Neural cell (in vitro differentiated cells): ENCODE measurements around the gene LRP1. TPM values are rescaled to one million over a fixed set of nuclear protein-coding genes. Genes with fewer than 3 reads are reported as not detected.

Source experiments
- H2AFZ ChIP-seq: fragments of 200-600, 300-800 bp; sonication (generic), shearing (Covaris generic); 2 replicates; pipeline ENCODE4 v1.6.0; 2014; ENCODE audit warnings: low read depth, mild to moderate bottlenecking, antibody characterized with exemption, low read length, moderate library complexity
- H3F3A ChIP-seq: fragments of 200-600 bp; shearing (Covaris generic); 2 replicates; pipeline ENCODE4 v1.6.1; 2016; ENCODE audit warnings: mild to moderate bottlenecking, moderate library complexity, mixed read lengths, antibody characterized with exemption, low read length; ENCODE audit not compliant: insufficient read depth, poor library complexity, severe bottlenecking
- H3K27ac ChIP-seq: fragments of 200-600, 300-800 bp; sonication (generic), shearing (Covaris generic); 2 replicates; pipeline ENCODE4 v1.5.1; 2014; ENCODE audit warnings: mild to moderate bottlenecking, low read length, moderate library complexity
- H3K27me3 ChIP-seq: fragments of 300-800, 200-600 bp; sonication (generic), shearing (Covaris generic); 2 replicates; pipeline ENCODE4 v1.6.0; 2014; ENCODE audit warnings: mild to moderate bottlenecking, low read depth, low read length, moderate library complexity; ENCODE audit not compliant: insufficient read depth
- H3K36me3 ChIP-seq: fragments of 300-800, 200-600 bp; sonication (generic), shearing (Covaris generic); 2 replicates; pipeline ENCODE4 v1.5.1; 2014; ENCODE audit warnings: mild to moderate bottlenecking, antibody characterized with exemption, low read length, moderate library complexity; ENCODE audit not compliant: insufficient read depth
- H3K4me2 ChIP-seq: fragments of 300-800, 200-600 bp; sonication (generic), shearing (Covaris generic); 2 replicates; pipeline ENCODE4 v1.6.0; 2014; ENCODE audit warnings: mild to moderate bottlenecking, low read length
- H3K4me3 ChIP-seq: fragments of 300-800, 200-600 bp; sonication (generic), shearing (Covaris generic); 2 replicates; pipeline ENCODE4 v1.5.1; 2014; ENCODE audit warnings: mild to moderate bottlenecking, low read length, moderate library complexity
- H3K79me2 ChIP-seq: fragments of 200-600 bp; shearing (Covaris generic); replicated peaks from 2 replicates; pipeline ENCODE4 v1.6.0; 2014; ENCODE audit warnings: mild to moderate bottlenecking, low read length, moderate library complexity; ENCODE audit not compliant: insufficient read depth
- H3K9ac ChIP-seq: fragments of 300-800, 200-600 bp; sonication (generic), shearing (Covaris generic); 2 replicates; pipeline ENCODE4 v1.6.1; 2016; ENCODE audit warnings: mild to moderate bottlenecking, low read length, mixed read lengths
- H3K9me2 ChIP-seq: fragments of 200-600 bp; shearing (Covaris generic); 2 replicates; pipeline ENCODE4 v1.6.1; 2016; ENCODE audit warnings: mild to moderate bottlenecking, low read length, mixed read lengths; ENCODE audit not compliant: insufficient read depth
- H3K9me3 ChIP-seq: fragments of 200-600, 300-800 bp; sonication (generic), shearing (Covaris generic); 2 replicates; pipeline ENCODE4 v1.6.1; 2016; ENCODE audit warnings: mild to moderate bottlenecking, mixed run types, low read length, moderate library complexity, mixed read lengths
- H4K20me1 ChIP-seq: fragments of 200-600 bp; shearing (Covaris generic); 2 replicates; pipeline ENCODE4 v1.6.1; 2016; ENCODE audit warnings: mild to moderate bottlenecking, mixed run types; ENCODE audit not compliant: insufficient read depth
- CTCF ChIP-seq: fragments of 450-650 bp; IDR thresholded peaks from 2 replicates; pipeline ENCODE4 v1.5.1; 2014; ENCODE audit warnings: antibody characterized with exemption, mild to moderate bottlenecking, moderate library complexity; ENCODE audit not compliant: poor library complexity, severe bottlenecking
- EP300 ChIP-seq: fragments of 450-650 bp; conservative IDR thresholded peaks from 2 replicates; pipeline ENCODE4 v1.6.1; 2014; ENCODE audit warnings: antibody characterized with exemption, mild to moderate bottlenecking, moderate library complexity; ENCODE audit not compliant: poor library complexity, severe bottlenecking
- EZH2 ChIP-seq: fragments of 200-600, 300-800 bp; shearing (Covaris generic), sonication (generic); IDR thresholded peaks from 2 replicates; pipeline ENCODE4 v1.6.1; 2014; ENCODE audit warnings: antibody characterized with exemption, low read length, borderline replicate concordance, mild to moderate bottlenecking; ENCODE audit not compliant: insufficient read depth, poor library complexity, severe bottlenecking
- MXI1 ChIP-seq: fragments of 450-650 bp; conservative IDR thresholded peaks from 2 replicates; pipeline ENCODE4 v1.6.1; 2014; ENCODE audit warnings: antibody characterized with exemption, mild to moderate bottlenecking; ENCODE audit not compliant: poor library complexity, severe bottlenecking
- POLR2AphosphoS5 ChIP-seq: IDR thresholded peaks from 2 replicates; pipeline ENCODE4 v1.6.1; 2012
- RAD21 ChIP-seq: fragments of 450-650 bp; conservative IDR thresholded peaks from 2 replicates; pipeline ENCODE4 v1.6.1; 2014; ENCODE audit warnings: antibody characterized with exemption, mild to moderate bottlenecking, moderate library complexity
- SMC3 ChIP-seq: fragments of 450-650 bp; conservative IDR thresholded peaks from 2 replicates; pipeline ENCODE4 v1.6.1; 2014; ENCODE audit warnings: antibody characterized with exemption, mild to moderate bottlenecking, moderate library complexity; ENCODE audit not compliant: poor library complexity
- TAF1 ChIP-seq: IDR thresholded peaks from 2 replicates; pipeline ENCODE4 v1.6.1; 2012; ENCODE audit warnings: low read depth
- polyA plus RNA-seq: library from polyadenylated mRNA; depleted of rRNA; stranded (reverse); fragments of >200 nt; gene quantifications from 2 replicates; pipeline ENCODE4 v1.2.3, GENCODE V29; 2014
- TF ChIP-seq, protein P1 (sequence below): IDR thresholded peaks from 2 replicates; pipeline ENCODE4 v1.6.1; 2012; ENCODE audit warnings: borderline replicate concordance

Gene LRP1
- polyA plus RNA-seq, 1 donor from 2014 or later: 18.2 TPM

DNA sequence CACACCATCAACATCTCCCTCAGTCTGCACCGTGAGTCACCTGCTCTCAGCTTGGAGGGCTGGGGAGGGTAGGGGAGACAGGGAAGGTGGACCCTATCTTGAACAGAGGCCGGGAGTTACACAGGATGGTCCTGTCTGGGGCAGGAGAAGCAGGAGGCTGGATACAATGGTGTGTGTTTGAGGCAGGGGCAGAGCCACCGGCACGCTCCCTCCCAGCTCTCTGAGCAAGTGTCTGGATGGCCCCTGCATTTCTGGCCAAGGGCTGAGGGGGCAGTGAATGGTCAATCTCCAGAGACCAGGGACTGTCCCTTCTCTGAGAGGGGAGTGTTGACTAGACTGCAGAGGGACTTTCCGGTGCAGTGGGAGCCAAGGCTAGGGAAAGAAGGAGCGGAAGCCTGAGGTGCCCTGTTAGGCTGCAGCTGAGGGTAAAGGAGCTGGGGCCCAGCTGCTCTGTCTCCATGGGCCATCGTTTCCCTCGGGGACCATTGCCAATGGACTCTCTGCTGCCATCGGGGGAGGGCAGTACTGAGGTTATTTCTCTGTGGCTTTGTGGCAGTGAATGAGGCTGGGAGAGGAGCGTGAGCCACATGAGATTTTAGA, 17.3 kb downstream of the LRP1 start:
- no peaks in the 10 kb centered on the region for H3K9me2 ChIP-seq
- TF ChIP-seq MXI1 (no peak), POLR2AphosphoS5 (no peak), SMC3 (no peak), RAD21 (no peak), EP300 (no peak), TAF1 (no peak), EZH2 (no peak), CTCF (no peak)
- TF ChIP-seq, protein P1, sequence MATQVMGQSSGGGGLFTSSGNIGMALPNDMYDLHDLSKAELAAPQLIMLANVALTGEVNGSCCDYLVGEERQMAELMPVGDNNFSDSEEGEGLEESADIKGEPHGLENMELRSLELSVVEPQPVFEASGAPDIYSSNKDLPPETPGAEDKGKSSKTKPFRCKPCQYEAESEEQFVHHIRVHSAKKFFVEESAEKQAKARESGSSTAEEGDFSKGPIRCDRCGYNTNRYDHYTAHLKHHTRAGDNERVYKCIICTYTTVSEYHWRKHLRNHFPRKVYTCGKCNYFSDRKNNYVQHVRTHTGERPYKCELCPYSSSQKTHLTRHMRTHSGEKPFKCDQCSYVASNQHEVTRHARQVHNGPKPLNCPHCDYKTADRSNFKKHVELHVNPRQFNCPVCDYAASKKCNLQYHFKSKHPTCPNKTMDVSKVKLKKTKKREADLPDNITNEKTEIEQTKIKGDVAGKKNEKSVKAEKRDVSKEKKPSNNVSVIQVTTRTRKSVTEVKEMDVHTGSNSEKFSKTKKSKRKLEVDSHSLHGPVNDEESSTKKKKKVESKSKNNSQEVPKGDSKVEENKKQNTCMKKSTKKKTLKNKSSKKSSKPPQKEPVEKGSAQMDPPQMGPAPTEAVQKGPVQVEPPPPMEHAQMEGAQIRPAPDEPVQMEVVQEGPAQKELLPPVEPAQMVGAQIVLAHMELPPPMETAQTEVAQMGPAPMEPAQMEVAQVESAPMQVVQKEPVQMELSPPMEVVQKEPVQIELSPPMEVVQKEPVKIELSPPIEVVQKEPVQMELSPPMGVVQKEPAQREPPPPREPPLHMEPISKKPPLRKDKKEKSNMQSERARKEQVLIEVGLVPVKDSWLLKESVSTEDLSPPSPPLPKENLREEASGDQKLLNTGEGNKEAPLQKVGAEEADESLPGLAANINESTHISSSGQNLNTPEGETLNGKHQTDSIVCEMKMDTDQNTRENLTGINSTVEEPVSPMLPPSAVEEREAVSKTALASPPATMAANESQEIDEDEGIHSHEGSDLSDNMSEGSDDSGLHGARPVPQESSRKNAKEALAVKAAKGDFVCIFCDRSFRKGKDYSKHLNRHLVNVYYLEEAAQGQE: no peak
- H3K36me3 ChIP-seq: peaks cover 19% of the 10 kb centered on the region
- H3F3A ChIP-seq: no peaks in the 10 kb centered on the region
- H3K9ac ChIP-seq: no peak overlapping the region
- H3K79me2 ChIP-seq: no peaks in the 10 kb centered on the region
- H3K27ac ChIP-seq: no peak overlapping the region
- H4K20me1 ChIP-seq: no peaks in the 10 kb centered on the region
- H3K4me2 ChIP-seq: no peak overlapping the region
- no peak overlapping the region for H2AFZ ChIP-seq
- no peaks in the 10 kb centered on the region for H3K9me3 ChIP-seq
- H3K27me3 ChIP-seq: no peaks in the 10 kb centered on the region
- no peak overlapping the region for H3K4me3 ChIP-seq

GRCh38 chr12:57146092-57146491, 17.8 kb downstream of the LRP1 start:
- H3K4me3 ChIP-seq: no peak overlapping the region
- H3K36me3 ChIP-seq: peaks cover 19% of the 10 kb centered on the region
- H3K9me3 ChIP-seq: no peaks in the 10 kb centered on the region
- H3K9me2 ChIP-seq: no peaks in the 10 kb centered on the region
- H3K79me2 ChIP-seq: no peaks in the 10 kb centered on the region
- H2AFZ ChIP-seq: no peak overlapping the region
- H3K27me3 ChIP-seq: no peaks in the 10 kb centered on the region
- H3K9ac ChIP-seq: no peak overlapping the region
- no peak overlapping the region for H3K27ac ChIP-seq
- TF ChIP-seq RAD21 (no peak), CTCF (no peak), EP300 (no peak), TAF1 (no peak), POLR2AphosphoS5 (no peak), EZH2 (no peak), SMC3 (no peak), MXI1 (no peak)
- TF ChIP-seq, protein P1: no peak
- H3F3A ChIP-seq: no peaks in the 10 kb centered on the region
- no peaks in the 10 kb centered on the region for H4K20me1 ChIP-seq
- H3K4me2 ChIP-seq: no peak overlapping the region
